ENCODE data around the gene OSBPL2. TPM values are rescaled to one million over a fixed set of nuclear protein-coding genes. Genes with fewer than 3 reads are reported as not detected.

The OSBPL2 gene
- total RNA-seq, 4 donors from 2014 or later: 36.6 to 57.3 (median 46.7) TPM

DNA sequence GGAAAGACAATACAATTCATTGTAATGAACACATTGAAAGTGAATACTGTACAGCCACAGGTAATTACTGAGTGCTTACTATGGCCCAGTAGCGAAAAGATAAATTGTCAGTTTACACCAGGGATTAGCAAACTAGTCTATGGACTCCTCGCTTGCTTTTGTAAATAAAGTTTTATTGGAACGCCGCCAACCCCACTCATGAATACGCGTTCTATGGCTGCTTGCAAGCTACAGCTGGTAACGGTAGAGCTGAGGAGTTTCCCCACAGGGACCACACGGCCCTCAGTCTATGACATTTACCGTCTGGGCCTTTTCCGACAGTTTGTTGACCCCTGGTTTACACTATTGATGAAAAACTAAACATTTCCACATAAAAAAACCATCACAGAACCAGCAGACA, 104.6 kb downstream of the OSBPL2 start:
- TF ChIP-seq EP300 (IDR thresholded peaks at IDR 0.05) (no peak), POLR2A (IDR thresholded peaks at IDR 0.05) (no peak), POLR2AphosphoS5 (IDR thresholded peaks at IDR 0.05) (no peak)
- TF ChIP-seq, protein P1, sequence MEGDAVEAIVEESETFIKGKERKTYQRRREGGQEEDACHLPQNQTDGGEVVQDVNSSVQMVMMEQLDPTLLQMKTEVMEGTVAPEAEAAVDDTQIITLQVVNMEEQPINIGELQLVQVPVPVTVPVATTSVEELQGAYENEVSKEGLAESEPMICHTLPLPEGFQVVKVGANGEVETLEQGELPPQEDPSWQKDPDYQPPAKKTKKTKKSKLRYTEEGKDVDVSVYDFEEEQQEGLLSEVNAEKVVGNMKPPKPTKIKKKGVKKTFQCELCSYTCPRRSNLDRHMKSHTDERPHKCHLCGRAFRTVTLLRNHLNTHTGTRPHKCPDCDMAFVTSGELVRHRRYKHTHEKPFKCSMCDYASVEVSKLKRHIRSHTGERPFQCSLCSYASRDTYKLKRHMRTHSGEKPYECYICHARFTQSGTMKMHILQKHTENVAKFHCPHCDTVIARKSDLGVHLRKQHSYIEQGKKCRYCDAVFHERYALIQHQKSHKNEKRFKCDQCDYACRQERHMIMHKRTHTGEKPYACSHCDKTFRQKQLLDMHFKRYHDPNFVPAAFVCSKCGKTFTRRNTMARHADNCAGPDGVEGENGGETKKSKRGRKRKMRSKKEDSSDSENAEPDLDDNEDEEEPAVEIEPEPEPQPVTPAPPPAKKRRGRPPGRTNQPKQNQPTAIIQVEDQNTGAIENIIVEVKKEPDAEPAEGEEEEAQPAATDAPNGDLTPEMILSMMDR (IDR thresholded peaks at IDR 0.05): no peak
- H3K4me3 ChIP-seq: no peak overlapping the region
- WGBS, 2 donors (ENCODE audit: low coverage in 1 of 2): 49 to 78% methylated on average over 10 of the region's 10 CpGs
- H3K4me1 ChIP-seq: no peaks in the 10 kb centered on the region
- no peaks in the 10 kb centered on the region for H3K27me3 ChIP-seq
- peaks cover 0 to 91% of the 10 kb centered on the region in 2 donors for H3K36me3 ChIP-seq
- H3K27ac ChIP-seq: peak overlapping the region in 3 of 4 donors; percentile 12 to 62 (median 26)
- H3K9me3 ChIP-seq: no peaks in the 10 kb centered on the region
- no peak for ATAC-seq

DNA sequence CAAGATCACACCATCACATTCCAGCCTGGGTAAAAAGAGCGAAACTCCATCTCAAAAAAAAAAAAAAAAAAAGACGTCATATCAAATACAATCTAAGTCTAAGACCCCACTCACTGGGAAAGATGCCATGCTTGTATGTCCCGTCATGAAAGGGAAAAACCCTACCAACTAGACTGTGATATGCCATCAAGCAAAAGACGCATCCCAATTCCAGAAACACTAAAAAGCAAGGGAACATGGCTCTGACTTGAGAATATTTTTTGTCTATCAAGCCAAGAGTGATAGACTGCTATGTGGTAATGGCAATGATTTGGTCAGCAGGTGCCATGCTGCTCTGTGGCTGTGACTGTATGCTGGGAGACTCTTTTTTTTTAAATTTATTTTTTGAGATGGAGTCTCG, 105.8 kb downstream of the OSBPL2 start:
- WGBS, 2 donors (ENCODE audit: low coverage in 1 of 2): 67 to 81% methylated on average over 3 to 5 of the region's 5 CpGs
- peaks cover 0 to 92% of the 10 kb centered on the region in 2 donors for H3K36me3 ChIP-seq

DNA sequence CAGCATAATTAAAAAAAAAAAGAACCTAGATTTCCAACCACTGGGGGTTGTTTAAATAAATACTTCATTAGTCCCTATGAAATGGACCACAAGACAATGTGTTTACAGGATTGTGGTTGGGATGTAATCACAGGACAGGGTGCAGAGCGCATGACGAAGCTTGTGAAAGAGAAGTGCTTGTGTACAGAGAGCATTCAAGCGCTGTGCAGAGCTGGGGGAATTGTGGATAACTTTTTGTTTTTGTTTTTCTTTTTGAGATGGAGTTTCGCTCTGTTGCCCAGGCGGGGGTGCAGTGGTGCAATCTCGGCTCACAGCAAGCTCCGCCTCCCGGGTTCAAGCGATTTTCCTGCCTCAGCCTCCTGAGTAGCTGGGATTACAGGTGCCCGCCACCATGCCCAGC, 106.5 kb downstream of the OSBPL2 start:
- TF ChIP-seq EP300 (IDR thresholded peaks at IDR 0.05): no peak
- no peak for TF ChIP-seq POLR2A (IDR thresholded peaks at IDR 0.05)
- TF ChIP-seq POLR2AphosphoS5 (IDR thresholded peaks at IDR 0.05): no peak
- TF ChIP-seq, protein P1 (IDR thresholded peaks at IDR 0.05): no peak
- no peak overlapping the region for H3K4me3 ChIP-seq
- H3K9me3 ChIP-seq: no peaks in the 10 kb centered on the region
- H3K27me3 ChIP-seq: no peaks in the 10 kb centered on the region
- H3K4me1 ChIP-seq: no peaks in the 10 kb centered on the region
- ATAC-seq: no peak
- H3K27ac ChIP-seq: no peak overlapping the region
- H3K36me3 ChIP-seq: peaks cover 0 to 87% of the 10 kb centered on the region in 2 donors
- WGBS, 2 donors (ENCODE audit: low coverage in 1 of 2): 78 to 93% methylated on average over 8 to 9 of the region's 10 CpGs

More for the DNA sequence above, 105.8 kb downstream of the OSBPL2 start:
- Histone ChIP-seq H3K9me3 (no peaks in the 10 kb centered on the region), H3K27ac (no peak overlapping the region), H3K4me1 (no peaks in the 10 kb centered on the region), H3K4me3 (no peak overlapping the region), H3K27me3 (no peaks in the 10 kb centered on the region)
- TF ChIP-seq POLR2A (IDR thresholded peaks at IDR 0.05) (no peak), POLR2AphosphoS5 (IDR thresholded peaks at IDR 0.05) (no peak), EP300 (IDR thresholded peaks at IDR 0.05) (no peak)
- TF ChIP-seq, protein P1 (IDR thresholded peaks at IDR 0.05): no peak
- no peak for ATAC-seq

Other genes with a start within 250 kb of the OSBPL2 start
- gene TAF4, start 172.6 kb upstream of the OSBPL2 start, total RNA-seq: 10 to 100 TPM in 3 of 4 donors, 1 to 10 TPM in 1; 7.6 to 19.9 (median 15.5) TPM
- gene LSM14B, start 116.0 kb upstream of the OSBPL2 start, total RNA-seq: 10 to 100 TPM; 23.6 to 38.4 (median 35.3) TPM
- 100 to 1,000 TPM; 253 to 352 (median 303) TPM for gene PSMA7, start 95.1 kb upstream of the OSBPL2 start, total RNA-seq
- 10 to 100 TPM in 2 of 4 donors, 1 to 10 TPM in 2; 6.8 to 12.3 (median 11.1) TPM for gene SS18L1, start 94.8 kb upstream of the OSBPL2 start, total RNA-seq
- gene MTG2, start 55.5 kb upstream of the OSBPL2 start, total RNA-seq: 10 to 100 TPM; 23.7 to 31.3 (median 30.2) TPM
- gene HRH3, start 18.2 kb upstream of the OSBPL2 start, total RNA-seq: not detected
- 100 to 1,000 TPM; 131 to 182 (median 151) TPM for gene ADRM1, start 64.5 kb downstream of the OSBPL2 start, total RNA-seq
- gene LAMA5, start 128.8 kb downstream of the OSBPL2 start, total RNA-seq: 100 to 1,000 TPM in 3 of 4 donors, 10 to 100 TPM in 1; 58.6 to 259 (median 172) TPM
- 1,000 to 10,000 TPM in 3 of 4 donors, 100 to 1,000 TPM in 1; 383 to 2,881 (median 2,372) TPM for gene RPS21, start 148.6 kb downstream of the OSBPL2 start, total RNA-seq
- 1 to 10 TPM; 2.7 to 9.8 (median 3.8) TPM for gene CABLES2, start 168.8 kb downstream of the OSBPL2 start, total RNA-seq
- under 1 TPM in 1 of 4 donors, not detected in 3; 0.20 TPM for gene RBBP8NL, start 189.0 kb downstream of the OSBPL2 start, total RNA-seq
- gene GATA5, start 237.5 kb downstream of the OSBPL2 start, total RNA-seq: 1 to 10 TPM in 2 of 4 donors, under 1 TPM in 2; 0.31 to 2.2 (median 1.1) TPM